WERI-Rb-1 (cell line): ENCODE measurements around the gene CDC42BPB.

ENCODE experiments used
- DNase-seq: peaks from one replicate; pipeline ENCODE4 v3.0.0-alpha.2; 2020
- H3K27ac ChIP-seq: fragments of 250-450 bp; sonication (Bioruptor Pico); 2 replicates; pipeline ENCODE4 v1.5.1; 2020; ENCODE audit warnings: mild to moderate bottlenecking, moderate library complexity
- H3K27me3 ChIP-seq: fragments of 250-450 bp; sonication (Bioruptor Pico); 2 replicates; pipeline ENCODE4 v1.5.1; 2021; ENCODE audit warnings: mild to moderate bottlenecking, low read depth, moderate library complexity; ENCODE audit not compliant: insufficient read depth, severe bottlenecking
- H3K36me3 ChIP-seq: fragments of 250-450 bp; sonication (Bioruptor Pico); 2 replicates; pipeline ENCODE4 v1.5.1; 2020; ENCODE audit warnings: mild to moderate bottlenecking, moderate library complexity
- H3K4me3 ChIP-seq: 2 replicates; pipeline ENCODE4 v1.5.1; 2011; ENCODE audit warnings: low read depth, mild to moderate bottlenecking, control low read depth, low read length
- H3K9me3 ChIP-seq: fragments of 250-450 bp; sonication (Bioruptor Pico); 2 replicates; pipeline ENCODE4 v1.5.1; 2021; ENCODE audit warnings: mild to moderate bottlenecking, moderate library complexity; ENCODE audit not compliant: severe bottlenecking
- CTCF ChIP-seq: IDR thresholded peaks from 2 replicates; pipeline ENCODE4 v1.5.1; 2011; ENCODE audit warnings: low read depth, mild to moderate bottlenecking, control low read depth, inconsistent platforms, low read length

CDC42BPB gene

DNA sequence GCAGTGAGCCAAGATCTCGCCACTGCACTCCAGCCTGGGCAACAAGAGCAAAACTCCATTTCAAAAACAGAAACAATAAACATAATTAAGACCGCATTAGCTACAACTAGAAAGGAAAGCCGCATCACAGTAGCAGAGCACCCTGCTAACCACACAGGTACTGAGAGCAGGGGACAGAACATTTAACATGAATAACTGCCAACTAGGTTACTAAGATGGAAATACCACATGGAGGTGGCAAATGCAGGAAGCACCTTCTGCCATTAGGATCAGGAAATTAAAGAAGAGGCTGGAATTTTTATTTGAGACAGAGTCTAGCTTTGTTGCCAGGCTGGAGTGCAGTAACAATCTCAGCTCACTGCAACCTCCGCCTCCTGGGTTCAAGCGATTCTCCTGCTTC lies 41.9 kb downstream of the CDC42BPB start:
- no peak for TF ChIP-seq CTCF
- H3K27ac ChIP-seq: no peak overlapping the region
- H3K36me3 ChIP-seq: peaks cover 5% of the 10 kb centered on the region
- DNase-seq: no peak
- H3K9me3 ChIP-seq: no peaks in the 10 kb centered on the region
- H3K27me3 ChIP-seq: no peaks in the 10 kb centered on the region
- no peak overlapping the region for H3K4me3 ChIP-seq

- H3K9me3 ChIP-seq: no peaks in the 10 kb centered on the region
- H3K36me3 ChIP-seq: peaks cover 7% of the 10 kb centered on the region
- DNase-seq: no peak
- no peaks in the 10 kb centered on the region for H3K27me3 ChIP-seq
- H3K4me3 ChIP-seq: no peak overlapping the region
- H3K27ac ChIP-seq: no peak overlapping the region
- TF ChIP-seq CTCF: no peak
Observed at GRCh38 chr14:103014466-103015228, 42.7 kb downstream of the CDC42BPB start.

- no peak for DNase-seq
- no peak for TF ChIP-seq CTCF
- Histone ChIP-seq H3K4me3 (no peak overlapping the region), H3K27me3 (no peaks in the 10 kb centered on the region), H3K36me3 (peaks cover 19% of the 10 kb centered on the region), H3K9me3 (no peaks in the 10 kb centered on the region), H3K27ac (no peak overlapping the region)
Observed at GRCh38 chr14:103013028-103013427, 44.3 kb downstream of the CDC42BPB start.

- DNase-seq: no peak
- H3K9me3 ChIP-seq: no peaks in the 10 kb centered on the region
- H3K4me3 ChIP-seq: no peak overlapping the region
- no peak overlapping the region for H3K27ac ChIP-seq
- H3K27me3 ChIP-seq: no peaks in the 10 kb centered on the region
- H3K36me3 ChIP-seq: peaks cover 23% of the 10 kb centered on the region
- TF ChIP-seq CTCF: no peak
Observed at GRCh38 chr14:103009559-103009958, 47.8 kb downstream of the CDC42BPB start.

GRCh38 chr14:103008768-103009357 lies 48.5 kb downstream of the CDC42BPB start:
- no peaks in the 10 kb centered on the region for H3K9me3 ChIP-seq
- H3K27ac ChIP-seq: no peak overlapping the region
- H3K4me3 ChIP-seq: no peak overlapping the region
- peaks cover 23% of the 10 kb centered on the region for H3K36me3 ChIP-seq
- TF ChIP-seq CTCF: no peak
- no peaks in the 10 kb centered on the region for H3K27me3 ChIP-seq
- DNase-seq: no peak
